Tibial nerve (tissue), 4 donors: ENCODE results near the gene MTFR1L. TPM values are rescaled to one million over a fixed set of nuclear protein-coding genes. Genes with fewer than 3 reads are reported as not detected.

Source experiments
- DNase-seq, 2 donors: peaks; one replicate each; pipeline ENCODE4 v3.0.0-alpha.2; 2019; ENCODE audit warnings: low spot score in 2 of 2
- H3K27ac ChIP-seq, 4 donors: fragments of 200-600 bp; sonication (generic) in 3 of 4; one replicate each; pipeline ENCODE4 v1.5.1; 2017 to 2019; ENCODE audit warnings: mild to moderate bottlenecking in 1 of 4
- H3K27me3 ChIP-seq, 2 donors: fragments of 200-600 bp; sonication (generic) in 1 of 2; one replicate each; pipeline versions ENCODE4 v1.5.1 to v1.6.0; 2017 to 2019
- H3K36me3 ChIP-seq, 3 donors: fragments of 200-600 bp; sonication (generic); one replicate each; pipeline ENCODE4 v1.5.1; 2018 to 2019
- H3K4me1 ChIP-seq, 4 donors: fragments of 200-600 bp; sonication (generic) in 3 of 4; one replicate each; pipeline ENCODE4 v1.5.1; 2017 to 2019
- H3K4me3 ChIP-seq, 4 donors: fragments of 200-600 bp; sonication (generic) in 3 of 4; one replicate each; pipeline ENCODE4 v1.5.1; 2017 to 2019; ENCODE audit warnings: mild to moderate bottlenecking in 1 of 4, moderate library complexity in 1 of 4
- H3K9me3 ChIP-seq, 4 donors: fragments of 200-600 bp; sonication (generic) in 3 of 4; one replicate each; pipeline ENCODE4 v1.5.1; 2017 to 2019
- CTCF ChIP-seq, 5 experiments: fragments of 200-600 bp in 3 of 5; fragments of 450-650 bp in 2 of 5; sonication (generic) in 3 of 5; IDR thresholded peaks; one replicate each; pipeline ENCODE4 v1.5.1; 2016 to 2019; ENCODE audit warnings: antibody characterized with exemption in 5 of 5, mild to moderate bottlenecking in 3 of 5, moderate library complexity in 2 of 5
- EP300 ChIP-seq, 2 donors: sonication (generic); formaldehyde crosslinking; IDR thresholded peaks; one replicate each; pipeline ENCODE4 v1.6.1; 2017; ENCODE audit warnings: antibody characterized with exemption in 2 of 2, mild to moderate bottlenecking in 1 of 2
- POLR2A ChIP-seq, 2 donors: fragments of 450-650 bp; IDR thresholded peaks; one replicate each; pipeline ENCODE4 v1.6.1; 2017; ENCODE audit warnings: antibody characterized with exemption in 2 of 2, mild to moderate bottlenecking in 2 of 2, moderate library complexity in 2 of 2
- WGBS, 2 donors: methylation state at CpG; one replicate each; pipeline ENCODE4 v1.1.5; 2018; 5-methylcytosine and 5-hydroxymethylcytosine counted together
- total RNA-seq, 4 donors: library from RNA; depleted of rRNA; stranded (reverse); fragments of >200 nt; gene quantifications; one replicate each; pipeline ENCODE4 v1.1.0, GENCODE V29; 2016

Gene MTFR1L
- total RNA-seq, 4 donors from 2014 or later = 65.7 to 99.4 (median 77.2) TPM

GRCh38 chr1:25779894-25780293 lies 39.9 kb upstream of the MTFR1L start:
- DNase-seq = no peak
- Histone ChIP-seq H3K4me1 (peaks cover 0 to 20% (median 0%) of the 10 kb centered on the region in 4 donors), H3K36me3 (peaks cover 0 to 28% (median 0%) of the 10 kb centered on the region in 3 donors), H3K27me3 (no peaks in the 10 kb centered on the region), H3K9me3 (no peaks in the 10 kb centered on the region), H3K4me3 (no peak overlapping the region), H3K27ac (no peak overlapping the region)
- WGBS, 2 donors = 94 to 95% methylated on average over 4 of the region's 4 CpGs
- no peak for TF ChIP-seq CTCF (IDR thresholded peaks at IDR 0.05)
- TF ChIP-seq EP300 (IDR thresholded peaks at IDR 0.05) = no peak
- TF ChIP-seq POLR2A (IDR thresholded peaks at IDR 0.05) = no peak

GRCh38 chr1:25780318-25781129 lies 39.2 kb upstream of the MTFR1L start:
- no peaks in the 10 kb centered on the region for H3K9me3 ChIP-seq
- no peaks in the 10 kb centered on the region for H3K27me3 ChIP-seq
- H3K4me3 ChIP-seq = no peak overlapping the region
- WGBS, 2 donors = 67 to 70% methylated on average over 11 of the region's 14 CpGs
- DNase-seq = no peak
- peaks cover 0 to 26% (median 0%) of the 10 kb centered on the region in 4 donors for H3K4me1 ChIP-seq
- peaks cover 0 to 30% (median 0%) of the 10 kb centered on the region in 3 donors for H3K36me3 ChIP-seq
- H3K27ac ChIP-seq = peak overlapping the region in 1 of 4 donors; percentile 36
- TF ChIP-seq CTCF (IDR thresholded peaks at IDR 0.05) (no peak), EP300 (IDR thresholded peaks at IDR 0.05) (no peak), POLR2A (IDR thresholded peaks at IDR 0.05) (no peak)

- no peaks in the 10 kb centered on the region for H3K27me3 ChIP-seq
- 57 to 90% methylated on average over 3 of the region's 3 CpGs for WGBS, 2 donors
- peak overlapping the region in 1 of 4 donors; percentile 36 for H3K27ac ChIP-seq
- no peaks in the 10 kb centered on the region for H3K9me3 ChIP-seq
- no peak for DNase-seq
- no peak overlapping the region for H3K4me3 ChIP-seq
- no peak for TF ChIP-seq EP300 (IDR thresholded peaks at IDR 0.05)
- TF ChIP-seq CTCF (IDR thresholded peaks at IDR 0.05) = no peak
- no peak for TF ChIP-seq POLR2A (IDR thresholded peaks at IDR 0.05)
- H3K36me3 ChIP-seq = peaks cover 0 to 30% (median 0%) of the 10 kb centered on the region in 3 donors
- peaks cover 0 to 30% (median 0%) of the 10 kb centered on the region in 4 donors for H3K4me1 ChIP-seq
Measured at GRCh38 chr1:25781130-25781433, 38.7 kb upstream of the MTFR1L start.

- DNase-seq = no peak
- TF ChIP-seq CTCF (IDR thresholded peaks at IDR 0.05) (no peak), EP300 (IDR thresholded peaks at IDR 0.05) (no peak), POLR2A (IDR thresholded peaks at IDR 0.05) (no peak)
- 66 to 76% methylated on average over 15 to 17 of the region's 18 CpGs for WGBS, 2 donors
Measured at GRCh38 chr1:25782608-25783201, 37.0 kb upstream of the MTFR1L start.

GRCh38 chr1:25784575-25785051 lies 35.1 kb upstream of the MTFR1L start:
- TF ChIP-seq EP300 (IDR thresholded peaks at IDR 0.05) = no peak
- TF ChIP-seq POLR2A (IDR thresholded peaks at IDR 0.05) = no peak
- TF ChIP-seq CTCF (IDR thresholded peaks at IDR 0.05) = no peak
- Histone ChIP-seq H3K27ac (no peak overlapping the region), H3K4me1 (peaks cover 0 to 43% (median 0%) of the 10 kb centered on the region in 4 donors), H3K4me3 (no peak overlapping the region), H3K27me3 (no peaks in the 10 kb centered on the region), H3K9me3 (no peaks in the 10 kb centered on the region), H3K36me3 (peaks cover 0 to 24% (median 0%) of the 10 kb centered on the region in 3 donors)
- WGBS, 2 donors = 52 to 54% methylated on average over 9 of the region's 9 CpGs
- no peak for DNase-seq

More at GRCh38 chr1:25782608-25783201, 37.0 kb upstream of the MTFR1L start:
- Histone ChIP-seq H3K27me3 (no peaks in the 10 kb centered on the region), H3K27ac (no peak overlapping the region), H3K4me1 (peaks cover 0 to 43% (median 0%) of the 10 kb centered on the region in 4 donors), H3K9me3 (no peaks in the 10 kb centered on the region), H3K36me3 (peaks cover 0 to 30% (median 0%) of the 10 kb centered on the region in 3 donors), H3K4me3 (no peak overlapping the region)
